Left lung (tissue), 10 donors: ENCODE measurements around the gene PBX4. TPM values are rescaled to one million over a fixed set of nuclear protein-coding genes. Genes with fewer than 3 reads are reported as not detected.
A peak's percentile ranks its signal among the peaks of the same experiment; 100 is the strongest.

Source experiments
- ATAC-seq: fragments of 200-7000 bp; cut with Tn5 transposase; one replicate; pipeline ENCODE4 v1.9.1; 2020; ENCODE audit warnings: moderate library complexity
- DNase-seq, 4 donors: peaks; one replicate each; pipeline ENCODE4 v3.0.0-alpha.2; 2013 to 2020
- H3K27ac ChIP-seq, 2 donors: fragments of 200-600 bp; sonication (generic) in 1 of 2; one replicate each; pipeline versions ENCODE4 v1.5.0 to v1.8.0; 2020 to 2021
- H3K27me3 ChIP-seq, 2 donors: fragments of 200-600 bp; sonication (generic) in 1 of 2; one replicate each; pipeline versions ENCODE4 v1.5.0 to v1.8.0; 2020 to 2021
- H3K36me3 ChIP-seq, 2 donors: fragments of 200-600 bp; sonication (generic) in 1 of 2; one replicate each; pipeline versions ENCODE4 v1.5.0 to v1.8.0; 2020 to 2021
- H3K4me1 ChIP-seq, 2 donors: fragments of 200-600 bp; one replicate each; pipeline ENCODE4 v1.8.0; 2021
- H3K4me3 ChIP-seq, 2 donors: fragments of 200-600 bp; sonication (generic) in 1 of 2; one replicate each; pipeline versions ENCODE4 v1.5.0 to v1.8.0; 2020 to 2021; ENCODE audit warnings: mild to moderate bottlenecking in 1 of 2
- H3K9me3 ChIP-seq, 2 donors: fragments of 200-600 bp; sonication (generic) in 1 of 2; one replicate each; pipeline versions ENCODE4 v1.5.0 to v1.8.0; 2020 to 2021
- intact Hi-C, 2 donors: fragments of 100-400 bp; cut with DNase I; formaldehyde crosslinking; loops; one replicate each; pipeline versions ENCODE4 v1.11.2 to v1.14.2; 2022
- polyA plus RNA-seq, 6 donors: library from polyadenylated mRNA; unstranded; fragments of 120-200 nt; gene quantifications; one replicate each; pipeline ENCODE4 v1.2.1, GENCODE V29; 2013; ENCODE audit not compliant: insufficient read length in 6 of 6
- total RNA-seq, 2 donors: library from RNA; stranded (reverse); fragmentation: NEBNext Ultra II Directional; extraction: Animal tissue kit (Norgen Biotek cat#: 25700); gene quantifications; one replicate each; pipeline ENCODE4 v1.2.1, GENCODE V29; 2021
- TF ChIP-seq, protein P1 (sequence below), 2 donors: fragments of 200-600 bp; sonication (generic) in 1 of 2; IDR thresholded peaks; one replicate each; pipeline versions ENCODE4 v1.5.0 to v1.8.0; 2021; ENCODE audit warnings: antibody characterized with exemption in 2 of 2
- donor health status: DM: no; HTN: yes; CAD: no.
- donor health status: DM: no; HTN: no; CAD: no.

The PBX4 gene
- total and polyA plus RNA-seq, 8 donors: 1.8 to 22.0 (median 16.1) TPM

DNA sequence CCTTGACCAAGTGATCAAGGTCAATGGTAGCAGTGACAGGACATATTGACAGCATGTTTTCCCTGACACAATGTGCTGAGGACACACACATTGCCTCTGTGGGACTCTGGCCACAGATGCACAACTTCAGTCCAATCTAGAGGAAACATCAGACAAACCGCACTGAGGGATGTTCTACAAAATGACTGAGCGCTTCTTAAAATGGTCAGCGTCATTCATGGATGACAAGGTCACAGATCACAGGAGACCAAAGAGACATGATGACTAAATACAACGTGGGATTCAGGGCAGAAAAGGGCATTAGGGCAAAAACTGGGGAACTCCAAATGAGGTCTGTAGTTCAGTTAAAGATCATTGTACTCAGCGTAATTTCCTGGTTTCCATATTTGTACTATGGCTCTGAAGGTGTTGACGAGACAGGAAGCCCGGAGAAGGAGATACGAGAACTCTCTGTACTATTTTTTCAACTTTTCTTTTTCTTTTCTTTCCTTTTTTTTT, 20.6 kb downstream of the PBX4 start:
- Histone ChIP-seq H3K27me3 (no peaks in the 10 kb centered on the region), H3K36me3 (no peaks in the 10 kb centered on the region), H3K4me1 (peaks cover 6 to 18% of the 10 kb centered on the region in 2 donors), H3K9me3 (no peaks in the 10 kb centered on the region), H3K4me3 (no peak overlapping the region), H3K27ac (peak overlapping the region in 1 of 2 donors; percentile 10)
- DNase-seq: no peak
- ATAC-seq: no peak
- TF ChIP-seq, protein P1, sequence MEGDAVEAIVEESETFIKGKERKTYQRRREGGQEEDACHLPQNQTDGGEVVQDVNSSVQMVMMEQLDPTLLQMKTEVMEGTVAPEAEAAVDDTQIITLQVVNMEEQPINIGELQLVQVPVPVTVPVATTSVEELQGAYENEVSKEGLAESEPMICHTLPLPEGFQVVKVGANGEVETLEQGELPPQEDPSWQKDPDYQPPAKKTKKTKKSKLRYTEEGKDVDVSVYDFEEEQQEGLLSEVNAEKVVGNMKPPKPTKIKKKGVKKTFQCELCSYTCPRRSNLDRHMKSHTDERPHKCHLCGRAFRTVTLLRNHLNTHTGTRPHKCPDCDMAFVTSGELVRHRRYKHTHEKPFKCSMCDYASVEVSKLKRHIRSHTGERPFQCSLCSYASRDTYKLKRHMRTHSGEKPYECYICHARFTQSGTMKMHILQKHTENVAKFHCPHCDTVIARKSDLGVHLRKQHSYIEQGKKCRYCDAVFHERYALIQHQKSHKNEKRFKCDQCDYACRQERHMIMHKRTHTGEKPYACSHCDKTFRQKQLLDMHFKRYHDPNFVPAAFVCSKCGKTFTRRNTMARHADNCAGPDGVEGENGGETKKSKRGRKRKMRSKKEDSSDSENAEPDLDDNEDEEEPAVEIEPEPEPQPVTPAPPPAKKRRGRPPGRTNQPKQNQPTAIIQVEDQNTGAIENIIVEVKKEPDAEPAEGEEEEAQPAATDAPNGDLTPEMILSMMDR (IDR thresholded peaks at IDR 0.05): no peak
- intact Hi-C loops: no loop called here

DNA sequence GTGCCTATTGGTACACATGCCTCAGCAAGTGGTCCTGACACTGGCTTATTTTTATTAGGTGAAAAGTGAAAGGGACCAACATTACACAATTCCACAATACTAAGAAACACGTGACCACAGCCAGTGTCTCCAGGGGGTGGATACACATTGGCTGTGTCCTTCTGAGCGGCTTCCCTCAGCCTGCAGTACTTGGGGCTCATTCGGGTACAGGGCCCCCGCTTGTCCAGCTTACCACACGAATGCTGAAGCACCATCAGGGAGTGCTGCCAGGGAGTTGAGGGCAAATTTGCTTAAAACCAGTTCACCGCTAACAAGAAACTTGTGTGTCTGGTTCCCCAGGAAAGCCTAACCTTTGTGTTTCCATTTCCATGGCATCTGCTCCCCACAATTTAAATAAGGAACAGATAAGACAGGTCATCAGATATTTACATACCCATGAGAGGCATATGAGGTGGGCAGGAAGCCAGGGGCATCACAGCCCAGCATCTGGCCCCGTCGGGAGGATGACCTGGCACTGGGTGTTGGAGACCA, 23.3 kb downstream of the PBX4 start:
- Histone ChIP-seq H3K27me3 (no peaks in the 10 kb centered on the region), H3K9me3 (no peaks in the 10 kb centered on the region), H3K36me3 (no peaks in the 10 kb centered on the region), H3K27ac (peak overlapping the region; percentile 17 to 34), H3K4me3 (no peak overlapping the region), H3K4me1 (peaks cover 10 to 35% of the 10 kb centered on the region in 2 donors)
- intact Hi-C loops: no loop called here
- ATAC-seq (peak; percentile 80), DNase-seq (peak; percentile 28 to 89 (median 50))
- TF ChIP-seq, protein P1 (IDR thresholded peaks at IDR 0.05): no peak

DNA sequence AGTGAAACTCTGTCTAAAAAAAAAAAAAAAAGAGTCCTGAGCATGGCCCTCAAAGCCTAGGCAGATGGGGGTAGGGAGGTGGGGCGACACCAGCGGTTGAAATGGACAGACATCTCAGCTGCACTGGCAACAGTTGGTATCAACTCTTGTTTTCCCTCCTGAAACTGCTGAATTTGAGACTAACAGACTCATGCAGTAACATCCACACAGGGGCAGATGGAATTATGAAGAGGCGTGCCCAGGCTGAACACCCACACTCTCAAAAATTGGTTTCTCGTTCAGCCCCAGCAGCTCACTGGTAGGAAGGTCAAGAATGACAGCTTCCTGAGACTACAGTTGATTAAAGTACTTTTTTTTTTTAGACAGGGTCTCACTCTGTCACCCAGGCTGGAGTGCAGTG, 24.1 kb downstream of the PBX4 start:
- H3K27ac ChIP-seq: peak overlapping the region in 1 of 2 donors; percentile 34
- ATAC-seq (no peak), DNase-seq (no peak)
- H3K36me3 ChIP-seq: no peaks in the 10 kb centered on the region
- TF ChIP-seq, protein P1 (IDR thresholded peaks at IDR 0.05): no peak
- H3K4me1 ChIP-seq: peaks cover 10 to 35% of the 10 kb centered on the region in 2 donors
- no peaks in the 10 kb centered on the region for H3K27me3 ChIP-seq
- intact Hi-C loops: no loop called here
- no peaks in the 10 kb centered on the region for H3K9me3 ChIP-seq
- no peak overlapping the region for H3K4me3 ChIP-seq

DNA sequence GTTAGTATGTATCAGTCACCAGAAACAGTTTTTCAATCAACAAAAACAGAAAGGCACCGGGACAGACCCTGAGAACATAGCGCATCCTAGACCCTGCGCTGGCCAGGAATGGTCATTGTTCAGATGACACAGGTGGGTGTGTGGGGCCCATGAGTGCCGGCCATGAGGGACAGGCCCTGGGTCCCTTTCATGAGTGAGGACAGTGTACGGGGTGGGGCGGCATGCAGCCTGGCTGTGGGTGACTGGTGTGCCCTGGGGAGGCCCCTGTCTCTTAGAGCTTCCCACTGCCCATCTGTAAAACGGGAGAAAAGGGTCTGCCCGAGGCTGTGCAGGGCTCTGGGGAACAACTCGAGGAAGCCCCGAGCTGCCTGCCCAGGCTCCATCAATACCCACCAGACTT, 25.8 kb downstream of the PBX4 start:
- TF ChIP-seq, protein P1 (IDR thresholded peaks at IDR 0.05): no peak
- Histone ChIP-seq H3K4me1 (peaks cover 10 to 35% of the 10 kb centered on the region in 2 donors), H3K4me3 (no peak overlapping the region), H3K9me3 (no peaks in the 10 kb centered on the region), H3K27me3 (no peaks in the 10 kb centered on the region), H3K27ac (no peak overlapping the region), H3K36me3 (no peaks in the 10 kb centered on the region)
- ATAC-seq (no peak), DNase-seq (peak in 1 of 4 donors; percentile 57)
- intact Hi-C loops: no loop called here

DNA sequence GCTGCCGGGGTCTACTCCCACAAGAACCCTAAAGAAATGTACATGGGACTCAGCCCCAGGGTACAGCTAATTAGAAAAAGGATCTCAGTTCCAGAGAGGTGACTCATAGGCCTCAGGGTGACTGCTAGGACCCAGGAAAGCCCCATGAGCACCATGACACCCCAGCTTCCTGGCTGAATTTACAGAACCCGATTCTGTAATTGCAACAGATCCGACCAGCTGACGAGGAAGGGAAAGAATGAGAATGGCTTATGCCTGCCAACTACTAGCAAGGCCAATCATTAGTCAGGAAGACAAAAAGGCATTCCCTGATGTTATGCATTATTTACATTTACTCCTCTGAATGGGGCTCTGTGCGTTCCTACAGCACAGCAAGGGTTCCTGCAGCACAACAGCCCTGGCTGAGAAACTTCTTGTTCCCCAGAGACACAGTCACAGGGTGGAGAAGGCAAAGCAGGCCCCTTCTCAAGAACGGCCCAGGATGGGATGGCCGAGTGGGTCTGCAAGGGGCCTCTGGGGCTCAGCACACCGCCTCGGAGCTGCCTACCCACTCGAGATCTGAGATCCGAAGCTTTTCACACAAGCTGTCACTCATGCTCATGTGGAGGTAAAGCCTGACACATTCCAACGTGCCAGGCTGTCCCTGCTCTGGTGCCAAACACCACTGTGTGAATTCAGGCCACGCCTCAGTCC, 27.2 kb downstream of the PBX4 start:
- Histone ChIP-seq H3K4me3 (no peak overlapping the region), H3K27me3 (no peaks in the 10 kb centered on the region), H3K36me3 (no peaks in the 10 kb centered on the region), H3K27ac (peak overlapping the region; percentile 65 to 71), H3K9me3 (no peaks in the 10 kb centered on the region), H3K4me1 (peaks cover 10 to 35% of the 10 kb centered on the region in 2 donors)
- TF ChIP-seq, protein P1 (IDR thresholded peaks at IDR 0.05): no peak
- DNase-seq (peak; percentile 51 to 91 (median 73)), ATAC-seq (peak; percentile 69)
- intact Hi-C loops: no loop called here
